GM19328 (cell line): ENCODE measurements around the gene SLCO2B1.

Source experiments
- ATAC-seq: cut with Tn5 transposase; IDR thresholded peaks from one replicate; pipeline ENCODE4 v1.9.1; 2021; ENCODE audit warnings: mild to moderate bottlenecking, moderate library complexity; ENCODE audit not compliant: unreplicated experiment

The SLCO2B1 gene

GRCh38 chr11:75246006-75246670, 95.2 kb downstream of the SLCO2B1 start:
- no peak for ATAC-seq

- ATAC-seq = no peak
Measured at GRCh38 chr11:75246671-75247350, 95.9 kb downstream of the SLCO2B1 start.

GRCh38 chr11:75248924-75249256, 98.0 kb downstream of the SLCO2B1 start:
- ATAC-seq = no peak

- ATAC-seq = no peak
Measured at GRCh38 chr11:75249704-75250103, 98.8 kb downstream of the SLCO2B1 start.

- no peak for ATAC-seq
Measured at GRCh38 chr11:75254326-75254725, 103.4 kb downstream of the SLCO2B1 start.
